ENCODE measurements around the gene TRIM54. TPM values are rescaled to one million over a fixed set of nuclear protein-coding genes. Genes with fewer than 3 reads are reported as not detected.
A peak's percentile ranks its signal among the peaks of the same experiment; 100 is the strongest.

The TRIM54 gene
- polyA plus RNA-seq (2013) = 0.06 TPM in 1 of 2 replicates, not detected in the other

GRCh38 chr2:27281855-27282559 is at the start of gene TRIM54:
Gene TRIM54 (plus strand): TSS chr2:27282429. CDS start chr2:27282732, 303 bp downstream.
- Histone ChIP-seq H3K4me2 (ENCODE audit: low read length) (no peak within 1 kb of the TSS), H2BK5ac (ENCODE audit: low read depth, low read length, poor library complexity) (no peak within 1 kb of the TSS), H3K14ac (ENCODE audit: low read length) (peak within 1 kb of the TSS; percentile 37), H3K79me1 (ENCODE audit: low read length) (no peaks in the 10 kb centered on the region), H4K12ac (ENCODE audit: low read depth, low read length) (no peak within 1 kb of the TSS), H2AFZ (ENCODE audit: insufficient read depth, low read length, poor library complexity) (no peak within 1 kb of the TSS), H4K91ac (ENCODE audit: low read depth, low read length) (no peak within 1 kb of the TSS), H2BK12ac (ENCODE audit: low read length) (no peak within 1 kb of the TSS), H3K4me1 (ENCODE audit: control insufficient read depth in 1 of 2, insufficient read depth in 2 of 2, low read length in 2 of 2) (peaks cover 4 to 7% of the 10 kb centered on the region in 2 experiments), H3K18ac (ENCODE audit: low read length) (no peak within 1 kb of the TSS), H3K79me2 (ENCODE audit: control insufficient read depth, insufficient read depth, low read length, poor library complexity) (no peaks in the 10 kb centered on the region), H4K8ac (ENCODE audit: low read depth, low read length) (no peak within 1 kb of the TSS), H3K4ac (ENCODE audit: low read depth, low read length) (no peak within 1 kb of the TSS), H3K9ac (ENCODE audit: low read length) (no peak within 1 kb of the TSS), H3K4me3 (ENCODE audit: low read depth, low read length) (no peak within 1 kb of the TSS), H3K27me3 (ENCODE audit: insufficient read depth, low read length) (no peaks in the 10 kb centered on the region), H3K27ac (ENCODE audit: low read depth, low read length) (no peak within 1 kb of the TSS), H3K23ac (ENCODE audit: low read length) (peak within 1 kb of the TSS; percentile 29), H3K36me3 (ENCODE audit: control insufficient read depth in 1 of 2, insufficient read depth in 2 of 2, low read length in 2 of 2) (no peaks in the 10 kb centered on the region), H2AK5ac (ENCODE audit: low read length) (no peak within 1 kb of the TSS), H2BK120ac (ENCODE audit: insufficient read depth, low read length, poor library complexity) (no peak within 1 kb of the TSS), H3K9me3 (ENCODE audit: insufficient read depth, low read depth, low read length) (peaks cover 2% of the 10 kb centered on the region)
- DNase-seq = peak in 1 of 2 donors; percentile 26
- no CpG with 5 or more reads among the region's 5 CpGs for WGBS (ENCODE audit: extremely low coverage, insufficient coverage, insufficient read length)

- Histone ChIP-seq H2AK5ac (ENCODE audit: low read length) (no peak overlapping the region), H4K12ac (ENCODE audit: low read depth, low read length) (no peak overlapping the region), H3K9me3 (ENCODE audit: insufficient read depth, low read depth, low read length) (peaks cover 6% of the 10 kb centered on the region), H3K27ac (ENCODE audit: low read depth, low read length) (no peak overlapping the region), H3K27me3 (ENCODE audit: insufficient read depth, low read length) (no peaks in the 10 kb centered on the region), H3K4me3 (ENCODE audit: low read depth, low read length) (no peak overlapping the region), H3K23ac (ENCODE audit: low read length) (no peak overlapping the region), H3K9ac (ENCODE audit: low read length) (no peak overlapping the region), H3K79me2 (ENCODE audit: control insufficient read depth, insufficient read depth, low read length, poor library complexity) (no peaks in the 10 kb centered on the region), H4K8ac (ENCODE audit: low read depth, low read length) (no peak overlapping the region), H3K79me1 (ENCODE audit: low read length) (no peaks in the 10 kb centered on the region), H4K91ac (ENCODE audit: low read depth, low read length) (no peak overlapping the region), H3K4me2 (ENCODE audit: low read length) (no peak overlapping the region), H3K18ac (ENCODE audit: low read length) (no peak overlapping the region), H2BK12ac (ENCODE audit: low read length) (no peak overlapping the region), H3K36me3 (ENCODE audit: control insufficient read depth in 1 of 2, insufficient read depth in 2 of 2, low read length in 2 of 2) (peaks cover 76 to 81% of the 10 kb centered on the region in 2 experiments), H2BK5ac (ENCODE audit: low read depth, low read length, poor library complexity) (no peak overlapping the region), H2AFZ (ENCODE audit: insufficient read depth, low read length, poor library complexity) (no peak overlapping the region), H3K4ac (ENCODE audit: low read depth, low read length) (no peak overlapping the region), H3K4me1 (ENCODE audit: control insufficient read depth in 1 of 2, insufficient read depth in 2 of 2, low read length in 2 of 2) (no peaks in the 10 kb centered on the region), H2BK120ac (ENCODE audit: insufficient read depth, low read length, poor library complexity) (no peak overlapping the region), H3K14ac (ENCODE audit: low read length) (no peak overlapping the region)
- no peak for DNase-seq
- no CpG with 5 or more reads among the region's 14 CpGs for WGBS (ENCODE audit: extremely low coverage, insufficient coverage, insufficient read length)
Observed at GRCh38 chr2:27233341-27233740, 48.9 kb upstream of the TRIM54 start.

GRCh38 chr2:27236136-27236535 is 46.1 kb upstream of the TRIM54 start:
- H3K27me3 ChIP-seq (ENCODE audit: insufficient read depth, low read length) = no peaks in the 10 kb centered on the region
- no peaks in the 10 kb centered on the region for H3K79me2 ChIP-seq (ENCODE audit: control insufficient read depth, insufficient read depth, low read length, poor library complexity)
- no peak overlapping the region for H2BK120ac ChIP-seq (ENCODE audit: insufficient read depth, low read length, poor library complexity)
- no peak overlapping the region for H2AFZ ChIP-seq (ENCODE audit: insufficient read depth, low read length, poor library complexity)
- no peak overlapping the region for H3K4ac ChIP-seq (ENCODE audit: low read depth, low read length)
- no peak overlapping the region for H3K23ac ChIP-seq (ENCODE audit: low read length)
- H3K9ac ChIP-seq (ENCODE audit: low read length) = no peak overlapping the region
- H2AK5ac ChIP-seq (ENCODE audit: low read length) = no peak overlapping the region
- H3K4me3 ChIP-seq (ENCODE audit: low read depth, low read length) = no peak overlapping the region
- H3K4me1 ChIP-seq (ENCODE audit: control insufficient read depth in 1 of 2, insufficient read depth in 2 of 2, low read length in 2 of 2) = no peaks in the 10 kb centered on the region
- H3K18ac ChIP-seq (ENCODE audit: low read length) = no peak overlapping the region
- H2BK12ac ChIP-seq (ENCODE audit: low read length) = no peak overlapping the region
- DNase-seq = no peak
- no peak overlapping the region for H3K14ac ChIP-seq (ENCODE audit: low read length)
- H2BK5ac ChIP-seq (ENCODE audit: low read depth, low read length, poor library complexity) = no peak overlapping the region
- H4K8ac ChIP-seq (ENCODE audit: low read depth, low read length) = no peak overlapping the region
- H3K36me3 ChIP-seq (ENCODE audit: control insufficient read depth in 1 of 2, insufficient read depth in 2 of 2, low read length in 2 of 2) = peaks cover 91 to 94% of the 10 kb centered on the region in 2 experiments
- H3K27ac ChIP-seq (ENCODE audit: low read depth, low read length) = no peak overlapping the region
- WGBS (ENCODE audit: extremely low coverage, insufficient coverage, insufficient read length) = no CpG with 5 or more reads among the region's 12 CpGs
- H3K4me2 ChIP-seq (ENCODE audit: low read length) = no peak overlapping the region
- H4K91ac ChIP-seq (ENCODE audit: low read depth, low read length) = no peak overlapping the region
- peaks cover 9% of the 10 kb centered on the region for H3K9me3 ChIP-seq (ENCODE audit: insufficient read depth, low read depth, low read length)
- no peaks in the 10 kb centered on the region for H3K79me1 ChIP-seq (ENCODE audit: low read length)
- no peak overlapping the region for H4K12ac ChIP-seq (ENCODE audit: low read depth, low read length)

GRCh38 chr2:27236626-27237025 is 45.6 kb upstream of the TRIM54 start:
- H2BK12ac ChIP-seq (ENCODE audit: low read length) = no peak overlapping the region
- no peaks in the 10 kb centered on the region for H3K27me3 ChIP-seq (ENCODE audit: insufficient read depth, low read length)
- H3K4me1 ChIP-seq (ENCODE audit: control insufficient read depth in 1 of 2, insufficient read depth in 2 of 2, low read length in 2 of 2) = no peaks in the 10 kb centered on the region
- H4K8ac ChIP-seq (ENCODE audit: low read depth, low read length) = no peak overlapping the region
- no peak overlapping the region for H3K27ac ChIP-seq (ENCODE audit: low read depth, low read length)
- H4K12ac ChIP-seq (ENCODE audit: low read depth, low read length) = no peak overlapping the region
- H2BK120ac ChIP-seq (ENCODE audit: insufficient read depth, low read length, poor library complexity) = no peak overlapping the region
- H3K36me3 ChIP-seq (ENCODE audit: control insufficient read depth in 1 of 2, insufficient read depth in 2 of 2, low read length in 2 of 2) = peaks cover 93 to 94% of the 10 kb centered on the region in 2 experiments
- no peaks in the 10 kb centered on the region for H3K79me1 ChIP-seq (ENCODE audit: low read length)
- no peak overlapping the region for H3K4ac ChIP-seq (ENCODE audit: low read depth, low read length)
- no peak overlapping the region for H2AFZ ChIP-seq (ENCODE audit: insufficient read depth, low read length, poor library complexity)
- H2AK5ac ChIP-seq (ENCODE audit: low read length) = no peak overlapping the region
- H3K79me2 ChIP-seq (ENCODE audit: control insufficient read depth, insufficient read depth, low read length, poor library complexity) = no peaks in the 10 kb centered on the region
- H3K14ac ChIP-seq (ENCODE audit: low read length) = no peak overlapping the region
- no peak overlapping the region for H3K9ac ChIP-seq (ENCODE audit: low read length)
- no peak overlapping the region for H4K91ac ChIP-seq (ENCODE audit: low read depth, low read length)
- H2BK5ac ChIP-seq (ENCODE audit: low read depth, low read length, poor library complexity) = no peak overlapping the region
- H3K23ac ChIP-seq (ENCODE audit: low read length) = no peak overlapping the region
- no peak overlapping the region for H3K4me2 ChIP-seq (ENCODE audit: low read length)
- no peak for DNase-seq
- H3K9me3 ChIP-seq (ENCODE audit: insufficient read depth, low read depth, low read length) = peaks cover 9% of the 10 kb centered on the region
- H3K18ac ChIP-seq (ENCODE audit: low read length) = no peak overlapping the region
- WGBS (ENCODE audit: extremely low coverage, insufficient coverage, insufficient read length) = no CpG with 5 or more reads among the region's 3 CpGs
- no peak overlapping the region for H3K4me3 ChIP-seq (ENCODE audit: low read depth, low read length)
